Epidermal melanocyte (primary cell): ENCODE data around the gene PGF.
"Not testable (repeated sequence)": the region's sequence is repeated elsewhere in the genome, so short reads cannot be mapped to it uniquely, and the experiment has no call there.

Experiments used
- DNase-seq: peaks from one replicate; pipeline ENCODE4 v3.0.0; 2011; ENCODE audit warnings: low spot score; ENCODE audit not compliant: insufficient read length

The PGF gene

DNA sequence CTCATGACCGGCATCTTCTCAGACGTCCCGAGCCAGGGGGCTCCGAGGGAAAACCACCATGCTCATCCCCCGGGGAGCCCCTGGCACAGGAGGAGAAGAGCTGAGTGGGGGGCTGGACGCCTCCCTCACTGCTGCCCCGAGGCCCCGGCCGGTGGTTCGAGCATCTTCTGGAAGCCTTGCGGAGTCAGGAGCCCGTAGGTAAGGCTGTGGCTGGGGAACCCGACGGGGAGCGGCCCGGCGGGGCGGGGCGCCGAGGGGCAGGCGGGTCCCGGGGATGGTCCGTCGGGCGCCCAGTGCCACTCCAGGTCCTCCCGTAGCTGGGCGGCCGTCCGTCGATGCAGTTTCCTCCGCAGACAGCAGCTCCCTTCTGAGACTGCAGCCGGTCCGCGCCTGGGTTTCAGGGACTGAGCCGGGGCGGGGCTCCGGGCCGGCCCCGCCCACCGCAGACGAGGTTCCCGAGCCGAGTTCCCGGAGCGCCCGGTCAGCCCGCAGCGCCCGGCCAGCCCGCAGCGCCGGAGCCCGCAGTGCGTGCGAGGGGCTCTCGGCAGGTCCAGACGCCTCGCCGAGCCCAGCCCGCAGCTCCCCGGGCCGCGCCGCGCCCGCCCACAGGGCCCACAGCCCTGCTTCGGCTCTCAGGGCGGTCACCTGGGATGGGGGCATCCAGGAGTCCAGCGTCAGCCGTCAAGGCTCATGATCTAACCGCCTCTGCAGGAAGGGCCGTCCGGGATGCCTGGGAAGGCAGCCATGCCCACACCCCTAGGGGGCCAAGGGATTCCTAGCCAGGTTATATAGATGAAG is at the start of gene PGF:
Gene PGF, minus strand, starts transcription at position 369 of the 798 bp plus-strand sequence. Its CDS starts 355 bp downstream, at position 14.
- peak; percentile 45 for DNase-seq

DNA sequence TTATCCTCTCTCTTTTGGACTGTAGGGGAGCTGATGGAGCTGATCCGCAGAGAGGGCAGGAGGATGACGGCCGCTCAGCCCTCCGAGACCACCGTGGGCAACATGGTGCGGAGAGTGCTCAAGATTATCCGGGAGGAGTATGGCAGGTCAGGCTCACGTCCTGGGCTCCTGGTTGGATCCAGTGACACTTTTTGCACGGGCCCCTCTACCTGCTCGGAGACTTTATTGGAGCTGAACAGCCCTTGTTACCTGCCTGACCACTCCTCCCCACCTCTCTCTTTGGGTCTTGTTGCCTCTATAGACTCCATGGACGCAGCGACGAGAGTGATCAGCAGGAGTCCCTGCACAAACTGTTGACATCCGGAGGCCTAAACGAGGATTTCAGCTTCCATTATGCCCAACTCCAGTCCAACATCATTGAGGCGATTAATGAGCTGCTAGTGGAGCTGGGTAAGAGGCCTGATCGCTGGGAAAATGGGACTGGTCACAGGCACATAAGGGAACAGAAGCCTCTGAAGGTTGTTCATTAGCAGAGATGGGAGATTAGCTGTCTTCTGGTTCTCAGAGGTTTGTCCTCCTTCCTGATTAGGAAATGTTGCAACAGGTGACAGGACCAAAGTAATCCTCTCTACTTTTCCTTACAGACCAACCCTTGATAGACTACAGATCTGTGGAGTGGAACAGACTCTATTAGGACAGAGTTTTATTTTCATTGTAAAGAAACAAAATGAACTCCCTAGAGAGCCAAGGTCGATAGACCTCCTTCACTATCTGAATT is 48.0 kb upstream of the PGF start:
- no peak for DNase-seq

DNA sequence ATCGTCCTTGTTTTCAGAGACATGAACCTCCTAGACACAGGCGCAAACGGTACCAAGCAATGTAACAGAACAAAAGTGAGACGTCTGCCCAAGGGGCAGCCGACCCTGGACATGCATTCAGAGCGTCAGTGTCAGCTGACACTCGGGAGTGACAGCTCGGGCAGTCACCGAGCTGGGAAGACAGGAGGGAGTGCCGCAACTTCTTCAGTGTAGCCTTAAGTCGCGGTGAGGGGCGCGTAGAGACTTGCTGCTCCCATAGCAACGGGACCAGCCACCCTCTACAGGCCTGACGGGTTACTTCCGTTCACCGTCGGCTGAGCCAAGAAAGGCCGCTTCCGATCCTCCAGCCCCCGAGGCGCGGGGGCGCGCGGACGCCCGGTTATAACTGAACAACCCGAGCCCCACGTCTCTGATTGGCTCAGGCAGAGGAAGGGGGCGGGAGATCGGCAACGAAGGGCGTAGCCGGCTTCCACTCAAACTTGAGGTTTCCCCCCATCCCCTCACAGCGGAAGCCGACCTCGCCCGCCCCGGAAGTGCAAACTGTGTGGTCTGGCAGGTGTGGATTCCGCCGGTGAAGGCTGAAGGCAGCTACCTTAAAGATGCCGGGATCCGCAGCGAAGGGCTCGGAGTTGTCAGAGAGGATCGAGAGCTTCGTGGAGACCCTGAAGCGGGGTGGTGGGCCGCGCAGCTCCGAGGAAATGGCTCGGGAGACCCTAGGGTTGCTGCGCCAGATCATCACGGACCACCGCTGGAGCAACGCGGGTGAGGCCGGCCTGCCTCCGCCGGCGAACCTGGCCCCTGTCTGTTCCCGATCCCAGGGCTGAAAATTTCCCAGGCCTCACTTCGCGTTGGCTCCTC is 47.2 kb upstream of the PGF start, which contains the start of gene EIF2B2:
Gene EIF2B2, plus strand, starts transcription at position 530 of the 858 bp plus-strand sequence. Its CDS starts 70 bp downstream, at position 600.
- peak; percentile 86 for DNase-seq

DNA sequence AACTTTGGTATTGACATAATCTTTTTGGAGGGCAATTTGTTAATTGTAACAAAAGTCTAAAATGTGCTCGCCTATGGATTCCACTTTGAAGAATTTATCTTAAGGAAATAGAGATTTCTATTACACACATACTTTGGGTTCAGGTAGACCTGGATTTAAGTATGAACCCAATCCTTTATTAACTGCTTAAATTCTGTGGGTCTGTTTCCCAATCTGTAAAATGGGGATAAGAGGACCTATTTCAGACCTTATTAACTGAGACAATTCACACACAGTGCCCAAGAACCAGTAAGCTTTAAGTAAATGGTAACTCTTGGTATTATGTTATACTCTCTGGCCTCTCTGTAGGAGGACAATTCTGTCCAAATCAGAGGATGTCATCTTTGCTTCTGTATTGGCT is 46.5 kb upstream of the PGF start:
- no peak for DNase-seq

DNA sequence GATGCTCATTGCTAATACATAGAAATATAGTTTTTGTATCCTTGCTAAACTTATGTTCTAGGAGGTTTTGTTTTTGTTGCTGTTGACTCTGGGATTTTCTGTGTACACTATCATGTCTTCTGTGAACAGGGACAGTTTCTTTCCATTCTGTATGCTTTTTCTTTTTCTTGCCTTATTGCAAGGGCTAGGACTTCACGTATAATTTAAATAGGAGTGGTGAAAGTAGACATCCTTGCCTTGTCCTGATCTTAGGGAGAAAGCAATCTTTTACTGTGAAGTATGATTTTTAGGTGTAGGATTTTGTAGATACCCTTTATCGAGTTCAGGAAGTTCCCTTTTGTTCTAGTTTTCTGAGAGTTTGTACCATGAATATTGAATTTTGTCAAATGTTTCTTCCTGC is 45.9 kb upstream of the PGF start:
- DNase-seq, result no peak

DNA sequence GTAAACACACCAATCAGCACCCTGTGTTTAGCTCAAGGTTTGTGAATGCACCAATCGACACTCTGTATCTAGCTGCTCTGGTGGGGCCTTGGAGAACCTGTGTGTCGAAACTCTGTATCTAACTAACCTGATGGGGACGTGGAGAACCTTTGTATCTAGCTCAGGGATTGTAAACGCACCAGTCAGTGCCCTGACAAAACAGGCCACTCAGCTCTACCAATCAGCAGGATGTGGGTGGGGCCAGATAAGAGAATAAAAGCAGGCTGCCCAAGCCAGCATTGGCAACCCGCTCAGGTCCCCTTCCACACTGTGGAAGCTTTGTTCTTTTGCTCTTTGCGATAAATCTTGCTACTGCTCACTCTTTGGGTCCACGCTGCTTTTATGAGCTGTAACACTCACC is 40.4 kb upstream of the PGF start:
- not testable (repeated sequence) for DNase-seq

DNA sequence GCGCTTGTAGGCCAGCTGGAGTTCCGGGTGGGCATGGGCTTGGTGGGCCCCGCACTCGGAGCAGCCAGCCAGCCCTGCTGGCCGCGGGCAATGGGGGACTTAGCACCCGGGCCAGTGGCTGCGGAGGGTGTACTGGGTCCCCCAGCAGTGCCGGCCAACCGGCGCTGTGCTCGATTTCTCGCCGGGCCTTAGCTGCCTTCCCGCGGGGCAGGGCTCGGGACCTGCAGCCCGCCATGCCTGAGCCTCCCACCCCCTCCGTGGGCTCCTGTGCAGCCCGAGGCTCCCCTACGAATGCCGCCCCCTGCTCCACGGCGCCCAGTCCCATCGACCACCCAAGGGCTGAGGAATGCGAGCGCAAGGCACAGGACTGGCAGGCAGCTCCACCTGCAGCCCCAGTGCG is 38.8 kb upstream of the PGF start:
- not testable (repeated sequence) for DNase-seq

DNA sequence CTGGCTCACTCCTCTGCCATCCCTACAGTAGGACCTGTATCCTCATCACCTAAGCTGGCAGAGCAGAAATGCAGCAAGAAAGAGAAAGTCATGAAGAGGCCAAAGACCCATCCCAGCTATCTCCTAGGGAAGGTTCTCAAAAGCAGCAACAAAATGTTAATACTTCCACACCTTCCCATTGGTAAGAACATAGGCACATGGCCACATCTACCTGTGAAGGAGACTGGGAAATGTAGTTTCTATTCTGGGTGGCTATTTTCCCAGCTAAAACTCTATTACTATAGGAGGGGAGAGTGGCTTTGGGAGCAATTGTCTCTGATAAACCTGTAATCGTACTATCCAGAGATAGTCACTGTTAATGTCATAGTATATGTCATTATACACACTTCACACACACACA is 33.6 kb upstream of the PGF start:
- no peak for DNase-seq

DNA sequence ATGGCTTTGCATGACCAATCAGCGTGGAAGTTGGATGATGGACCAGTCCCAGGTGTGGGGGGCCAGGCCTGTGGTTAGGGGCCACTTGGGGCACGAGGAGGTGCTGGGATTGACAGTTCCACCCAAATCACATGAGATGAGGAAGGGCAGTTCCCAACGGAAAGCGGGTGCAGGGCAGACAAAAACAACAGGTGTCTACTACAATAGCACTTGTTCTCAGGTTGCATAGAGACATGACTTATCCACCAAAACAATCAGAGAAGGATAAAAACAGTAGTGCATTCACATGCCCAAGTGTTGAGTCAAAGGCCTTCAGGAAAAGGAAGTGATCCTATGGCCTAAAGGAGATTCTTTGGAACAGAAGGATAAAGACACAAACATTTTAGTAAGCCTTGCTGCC is 32.7 kb upstream of the PGF start:
- no peak for DNase-seq

DNA sequence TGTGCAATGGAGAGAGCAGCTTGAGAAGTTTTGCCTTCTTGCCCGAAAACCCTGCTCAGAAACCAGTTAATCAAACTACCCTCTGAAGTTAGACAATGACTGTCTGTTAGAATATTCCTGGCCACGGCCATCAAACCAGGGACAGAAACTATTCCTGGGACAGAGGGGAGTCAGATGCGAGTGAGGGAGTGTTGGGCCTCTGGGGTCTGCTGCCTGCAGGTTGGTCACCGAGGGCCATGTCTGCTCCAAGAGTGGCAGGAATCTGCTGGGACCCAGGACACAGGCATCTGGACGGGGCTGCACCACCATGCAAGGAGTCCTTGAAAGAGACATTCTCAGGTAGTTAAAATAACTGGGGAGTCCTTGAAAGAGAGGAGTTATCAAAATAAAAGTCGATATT is 30.4 kb upstream of the PGF start:
- DNase-seq, result no peak

DNA sequence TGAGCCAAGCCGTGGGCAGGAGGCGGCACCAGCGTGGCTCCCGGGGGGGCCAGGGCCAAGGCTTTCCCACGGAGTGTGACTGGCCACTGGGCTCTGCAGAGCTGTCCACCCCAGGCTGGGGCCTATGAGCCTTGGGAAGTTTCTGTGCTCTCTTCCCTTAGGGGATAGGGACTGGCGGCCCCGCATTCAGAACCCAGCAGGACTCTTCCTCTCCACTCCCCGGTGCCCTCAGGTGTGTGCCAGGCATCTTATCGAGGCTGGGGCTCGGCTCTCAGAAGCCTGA is 29.6 kb upstream of the PGF start:
- DNase-seq, result no peak

DNA sequence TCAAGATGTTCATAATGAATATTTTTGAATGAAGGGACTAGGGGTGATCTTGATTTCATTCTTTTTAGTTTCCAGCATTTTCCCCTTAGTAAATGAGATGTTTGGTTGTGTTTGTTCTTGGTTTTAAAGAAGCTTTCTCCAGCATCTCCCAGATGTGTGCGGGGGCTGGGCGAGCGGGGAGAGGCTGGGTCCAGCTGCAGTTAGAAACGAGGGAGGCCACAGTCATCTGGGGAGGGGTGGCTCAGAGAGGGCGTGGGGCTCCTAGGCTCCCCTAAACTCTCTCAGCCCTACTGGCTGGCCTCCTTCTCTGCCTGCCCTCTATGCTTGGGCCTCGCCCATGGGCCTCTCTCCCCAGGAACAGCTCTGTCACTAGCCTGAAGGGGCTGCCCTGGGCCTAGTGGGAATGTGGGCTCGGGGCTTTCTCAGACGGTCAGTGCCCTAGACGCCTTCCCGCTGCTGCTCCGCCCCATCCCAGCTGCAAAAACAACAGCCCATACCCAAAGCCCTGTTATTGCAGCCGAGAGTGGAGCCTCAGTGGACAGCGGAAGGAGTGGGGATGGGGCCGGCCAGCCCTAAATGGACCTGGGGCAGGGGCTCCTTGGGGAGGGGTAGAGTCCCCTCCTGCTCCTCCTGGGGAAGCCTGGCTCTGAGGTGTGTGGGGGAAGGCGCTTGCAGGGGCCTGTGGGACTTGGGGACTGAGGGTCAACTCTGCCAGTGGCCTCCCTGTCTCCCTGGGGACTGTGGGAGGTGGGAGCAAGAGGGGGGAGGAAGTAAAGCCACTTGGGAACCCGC is 29.0 kb upstream of the PGF start:
- DNase-seq, result no peak

DNA sequence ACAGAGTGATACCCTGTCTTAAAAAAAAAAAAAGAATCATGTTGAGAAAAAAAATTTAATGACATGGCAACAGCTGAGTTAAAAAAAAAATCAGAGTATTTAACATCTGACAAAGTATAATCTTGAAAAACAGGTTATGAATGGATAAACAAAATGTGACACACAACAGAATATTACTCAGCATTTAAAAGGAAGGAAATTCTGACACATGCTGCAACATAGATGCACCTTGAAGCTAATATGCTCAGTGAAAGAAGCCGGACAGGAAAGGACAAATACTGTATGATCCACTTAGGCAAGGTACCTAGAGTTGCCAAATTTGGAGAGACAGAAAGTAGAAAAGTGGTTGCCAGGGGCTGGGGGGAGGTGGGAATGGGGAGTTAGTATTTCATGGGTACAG is 27.9 kb upstream of the PGF start:
- DNase-seq, result no peak

DNA sequence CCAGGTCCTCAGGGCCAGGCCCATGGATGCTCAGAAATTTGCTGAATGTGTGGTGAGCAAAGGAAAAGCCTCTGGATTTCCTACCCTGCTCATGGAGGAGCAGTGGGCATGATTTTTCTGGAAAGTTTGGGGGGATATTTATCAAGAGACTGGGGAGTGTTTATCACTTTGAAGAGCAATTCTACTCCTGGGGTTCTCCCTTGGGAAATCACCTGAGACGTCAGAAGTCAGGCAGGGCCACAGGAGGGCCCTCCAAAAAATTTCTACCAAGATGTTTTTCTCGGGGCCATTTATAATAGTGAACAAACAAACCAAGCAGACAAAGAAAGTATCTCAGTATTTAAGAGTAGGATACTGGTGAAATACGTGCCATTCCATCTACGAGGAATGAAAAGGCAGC is 27.3 kb upstream of the PGF start:
- DNase-seq, result no peak

DNA sequence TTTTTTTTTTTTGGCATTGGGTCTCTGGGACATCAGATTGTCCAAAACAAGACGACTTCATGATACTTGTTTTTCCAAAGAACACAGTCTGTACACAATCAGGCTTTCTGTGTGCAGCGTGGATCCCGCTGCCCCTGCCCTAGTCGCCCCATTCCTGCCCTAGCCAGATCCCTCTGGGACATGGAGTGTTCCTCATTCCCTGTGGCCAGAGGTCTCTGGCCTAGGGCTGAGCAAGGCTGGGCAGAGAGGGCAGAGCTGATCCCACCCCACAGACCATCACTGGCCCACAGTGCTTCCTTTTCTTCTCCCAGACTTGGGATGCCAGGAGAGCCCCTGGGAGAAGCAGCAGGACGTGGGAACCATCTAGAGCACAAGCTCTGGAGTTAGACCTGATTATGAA is 26.4 kb upstream of the PGF start:
- DNase-seq, result no peak

DNA sequence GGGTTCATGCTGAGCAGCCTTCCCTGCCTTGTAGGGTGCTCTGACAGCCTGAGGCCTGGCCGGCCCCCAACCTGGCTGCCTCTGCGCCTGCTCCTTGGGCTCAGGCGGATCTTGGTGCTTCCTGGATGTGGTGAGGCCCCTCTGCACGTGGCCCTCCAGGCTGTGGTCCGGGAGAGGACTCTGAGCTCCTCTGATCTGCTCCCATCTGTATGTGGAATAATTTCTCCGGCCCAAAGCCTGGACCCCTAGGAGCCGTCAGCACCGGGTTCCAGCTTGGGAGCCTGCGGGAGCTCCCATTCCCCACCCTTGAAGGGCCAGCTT is 26.0 kb upstream of the PGF start:
- no peak for DNase-seq

DNA sequence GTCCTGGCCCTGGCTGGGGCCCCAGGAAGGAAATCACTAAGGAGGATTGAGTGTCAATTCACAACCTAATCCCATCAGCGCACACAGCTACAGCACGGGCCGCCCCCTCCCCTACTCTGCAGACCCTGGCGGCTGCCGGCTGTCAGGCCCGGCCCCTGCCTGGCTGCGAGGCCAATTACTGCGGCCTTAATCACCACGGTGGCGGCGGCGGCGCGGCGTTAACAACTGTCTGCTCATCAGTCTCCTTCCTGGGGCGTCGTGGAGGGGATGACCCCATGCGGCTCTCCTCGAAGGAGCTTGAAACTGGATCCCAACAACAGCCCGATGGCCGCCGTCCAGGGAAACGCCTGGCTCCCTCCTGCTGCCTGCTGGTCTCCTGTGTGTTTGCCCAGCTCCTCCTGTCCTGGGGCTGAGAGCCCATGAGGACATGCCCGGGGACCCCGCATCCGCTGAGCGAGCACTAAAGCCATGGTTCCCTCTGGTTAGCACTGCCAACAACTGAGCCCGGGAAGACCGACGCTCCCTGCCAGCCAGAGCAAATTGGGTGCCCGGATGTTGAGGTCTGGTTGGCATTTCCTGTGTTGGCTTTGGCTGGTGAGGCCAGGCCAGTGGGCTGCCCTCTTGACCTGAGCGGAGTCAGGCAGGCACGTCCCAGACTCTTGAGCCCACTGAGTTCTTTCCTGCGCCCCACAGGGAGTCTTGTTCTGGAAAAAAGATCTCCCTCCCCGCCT is 25.5 kb upstream of the PGF start:
- DNase-seq, result no peak

DNA sequence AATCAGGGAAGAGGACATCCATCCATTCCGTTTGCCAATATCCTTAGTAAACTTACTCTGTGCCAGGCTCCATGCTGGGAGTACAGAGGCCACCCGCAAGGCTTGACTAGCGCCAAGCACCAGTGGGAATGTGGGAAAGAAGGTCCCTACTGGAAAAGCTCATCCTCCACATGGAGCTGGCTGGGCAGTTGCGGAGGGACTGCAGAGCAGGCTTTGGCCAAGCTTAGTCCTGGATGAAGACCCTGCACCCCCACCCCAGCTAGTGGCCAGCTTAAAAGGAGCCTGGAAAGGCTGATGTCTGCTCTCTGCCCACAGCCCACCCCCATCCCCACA is 25.0 kb upstream of the PGF start:
- DNase-seq, result no peak

DNA sequence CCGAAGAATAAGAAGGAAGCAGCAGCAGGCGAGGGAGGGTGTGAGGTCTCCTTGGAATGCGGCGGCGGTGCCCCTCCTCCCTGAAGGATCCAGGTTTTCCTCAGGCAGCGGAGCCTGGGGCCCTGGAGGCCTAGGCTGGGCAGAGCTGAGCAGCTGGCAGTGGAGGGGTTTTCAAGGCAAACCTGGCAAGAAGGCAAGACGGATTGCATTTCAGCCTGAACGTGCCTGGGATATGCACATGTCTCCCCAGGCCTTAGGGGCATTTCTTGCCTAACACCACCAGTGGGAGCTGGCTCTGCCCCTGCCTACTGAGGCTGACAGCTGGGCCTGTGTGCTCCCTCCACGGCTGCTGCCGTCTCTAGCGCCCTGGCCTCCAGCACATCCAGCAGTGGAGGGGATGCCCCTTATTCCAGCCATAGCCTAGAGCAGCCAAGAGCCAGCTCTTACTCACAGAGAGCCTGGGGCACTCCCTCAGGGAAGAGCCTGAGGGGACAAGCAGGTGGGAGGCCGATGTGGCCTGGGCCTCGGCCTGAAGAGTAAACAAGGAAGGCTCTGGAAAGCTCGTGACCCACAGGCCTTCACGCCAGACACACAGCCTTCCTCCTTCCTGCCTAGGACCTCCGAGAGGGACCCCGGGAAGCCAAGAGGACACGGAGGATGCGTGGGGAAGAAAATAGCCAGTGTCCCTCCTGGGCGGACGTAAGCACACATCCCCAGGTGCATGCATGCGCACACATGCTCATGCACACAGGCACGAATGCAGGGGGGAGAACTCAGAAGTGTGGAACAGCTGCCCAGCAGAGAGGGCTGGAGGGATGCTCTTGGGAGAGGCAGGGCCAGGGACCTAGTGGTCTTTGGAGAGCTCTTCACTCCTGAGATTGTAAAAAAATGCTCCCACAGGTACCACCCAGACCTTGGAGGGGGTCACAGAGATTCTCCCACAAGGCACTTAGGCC is 24.3 kb upstream of the PGF start:
- peak; percentile 60 for DNase-seq

DNA sequence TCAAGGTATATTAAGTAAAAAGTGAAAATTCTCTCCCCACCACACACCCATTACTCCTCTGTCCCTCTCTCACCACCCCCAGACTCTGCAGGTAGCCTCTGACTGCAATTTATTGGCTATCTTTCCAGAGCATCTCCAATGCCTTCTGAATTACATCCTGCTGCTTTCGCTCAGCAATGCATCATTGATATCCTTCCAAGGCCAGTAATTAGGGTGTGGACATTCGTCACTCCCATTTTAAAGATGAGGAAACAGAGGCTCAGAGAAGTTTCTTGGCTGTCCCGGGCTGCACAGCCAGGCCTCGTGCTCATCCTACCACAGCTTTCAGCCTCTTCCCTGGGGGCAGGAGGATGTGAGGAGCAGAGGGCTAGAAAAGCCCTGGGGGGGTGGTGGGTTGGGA is 23.6 kb upstream of the PGF start:
- no peak for DNase-seq
